Glutamatergic neuron (in vitro differentiated cells): ENCODE results near the gene USO1. TPM values are rescaled to one million over a fixed set of nuclear protein-coding genes. Genes with fewer than 3 reads are reported as not detected.
"Not testable (repeated sequence)": the region's sequence is repeated elsewhere in the genome, so short reads cannot be mapped to it uniquely, and the experiment has no call there.

Experiments used
- DNase-seq: peaks from one replicate; pipeline ENCODE4 v3.0.0; 2022
- H3K27ac Mint-ChIP-seq: one replicate; pipeline ENCODE4 v1.8.0; 2020; ENCODE audit warnings: mild to moderate bottlenecking, mixed read lengths, inconsistent platforms; ENCODE audit not compliant: unreplicated experiment
- H3K27me3 Mint-ChIP-seq: one replicate; pipeline ENCODE4 v1.8.0; 2020; ENCODE audit warnings: mild to moderate bottlenecking, moderate library complexity, mixed read lengths, inconsistent platforms; ENCODE audit not compliant: unreplicated experiment
- H3K36me3 Mint-ChIP-seq: one replicate; pipeline ENCODE4 v1.8.0; 2020; ENCODE audit warnings: mild to moderate bottlenecking, mixed read lengths, inconsistent platforms; ENCODE audit not compliant: unreplicated experiment
- H3K4me1 Mint-ChIP-seq: one replicate; pipeline ENCODE4 v1.8.0; 2020; ENCODE audit warnings: mild to moderate bottlenecking, low read depth, mixed read lengths, inconsistent platforms; ENCODE audit not compliant: unreplicated experiment
- H3K4me3 Mint-ChIP-seq: one replicate; pipeline ENCODE4 v1.8.0; 2020; ENCODE audit warnings: mild to moderate bottlenecking, mixed read lengths, inconsistent platforms; ENCODE audit not compliant: unreplicated experiment
- H3K9me3 Mint-ChIP-seq: one replicate; pipeline ENCODE4 v1.8.0; 2020; ENCODE audit warnings: mild to moderate bottlenecking, moderate library complexity, mixed read lengths, inconsistent platforms; ENCODE audit not compliant: unreplicated experiment
- total RNA-seq: library from RNA; stranded (reverse); fragmentation: NEBNext Ultra II Directional; extraction: Animal tissue kit (Norgen Biotek cat#: 25700); gene quantifications from one replicate; pipeline ENCODE4 v1.2.1, GENCODE V29; 2021; ENCODE audit not compliant: unreplicated experiment
- TF ChIP-seq, protein P1 (sequence below): fragments of 200-600 bp; sonication (generic); IDR thresholded peaks from one replicate; pipeline ENCODE4 v1.5.0; 2021; ENCODE audit not compliant: partially characterized antibody, unreplicated experiment

Gene USO1
- total RNA-seq, 1 donor from 2014 or later = 32.5 TPM

DNA sequence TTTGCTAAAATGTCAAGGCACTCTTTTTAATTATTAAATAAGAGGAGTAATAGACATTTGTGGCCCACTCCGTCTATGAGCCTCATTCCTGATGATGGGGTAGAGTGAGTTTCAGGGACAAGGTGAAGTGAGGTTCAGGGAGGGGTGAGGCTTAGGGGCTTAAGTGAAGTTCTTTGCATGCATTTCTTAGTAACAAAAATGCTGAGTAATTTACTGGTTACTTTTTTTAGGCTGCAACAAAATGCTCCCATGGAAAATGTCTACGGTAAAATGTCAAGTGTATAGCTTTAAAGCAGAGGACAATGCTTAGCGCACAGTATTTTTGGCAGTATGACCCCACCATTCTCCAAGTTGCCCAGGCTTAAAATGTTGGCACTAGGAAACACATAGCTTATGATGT is 2.0 kb upstream of the USO1 start:
- peaks cover 6% of the 10 kb centered on the region for H3K27me3 Mint-ChIP-seq
- no peak for DNase-seq
- H3K4me3 Mint-ChIP-seq = no peak overlapping the region
- peaks cover 12% of the 10 kb centered on the region for H3K4me1 Mint-ChIP-seq
- no peaks in the 10 kb centered on the region for H3K36me3 Mint-ChIP-seq
- H3K27ac Mint-ChIP-seq = no peak overlapping the region
- peaks cover 7% of the 10 kb centered on the region for H3K9me3 Mint-ChIP-seq
- TF ChIP-seq, protein P1, sequence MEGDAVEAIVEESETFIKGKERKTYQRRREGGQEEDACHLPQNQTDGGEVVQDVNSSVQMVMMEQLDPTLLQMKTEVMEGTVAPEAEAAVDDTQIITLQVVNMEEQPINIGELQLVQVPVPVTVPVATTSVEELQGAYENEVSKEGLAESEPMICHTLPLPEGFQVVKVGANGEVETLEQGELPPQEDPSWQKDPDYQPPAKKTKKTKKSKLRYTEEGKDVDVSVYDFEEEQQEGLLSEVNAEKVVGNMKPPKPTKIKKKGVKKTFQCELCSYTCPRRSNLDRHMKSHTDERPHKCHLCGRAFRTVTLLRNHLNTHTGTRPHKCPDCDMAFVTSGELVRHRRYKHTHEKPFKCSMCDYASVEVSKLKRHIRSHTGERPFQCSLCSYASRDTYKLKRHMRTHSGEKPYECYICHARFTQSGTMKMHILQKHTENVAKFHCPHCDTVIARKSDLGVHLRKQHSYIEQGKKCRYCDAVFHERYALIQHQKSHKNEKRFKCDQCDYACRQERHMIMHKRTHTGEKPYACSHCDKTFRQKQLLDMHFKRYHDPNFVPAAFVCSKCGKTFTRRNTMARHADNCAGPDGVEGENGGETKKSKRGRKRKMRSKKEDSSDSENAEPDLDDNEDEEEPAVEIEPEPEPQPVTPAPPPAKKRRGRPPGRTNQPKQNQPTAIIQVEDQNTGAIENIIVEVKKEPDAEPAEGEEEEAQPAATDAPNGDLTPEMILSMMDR = no peak

- Mint-ChIP-seq H3K4me3 (peak overlapping the region; percentile 88), H3K36me3 (no peaks in the 10 kb centered on the region), H3K4me1 (peaks cover 14% of the 10 kb centered on the region), H3K27ac (peak overlapping the region; percentile 98), H3K27me3 (peaks cover 6% of the 10 kb centered on the region), H3K9me3 (peaks cover 7% of the 10 kb centered on the region)
- no peak for DNase-seq
- TF ChIP-seq, protein P1 = no peak
Observed at GRCh38 chr4:75723163-75724065, 963 bp upstream of the USO1 start.

DNA sequence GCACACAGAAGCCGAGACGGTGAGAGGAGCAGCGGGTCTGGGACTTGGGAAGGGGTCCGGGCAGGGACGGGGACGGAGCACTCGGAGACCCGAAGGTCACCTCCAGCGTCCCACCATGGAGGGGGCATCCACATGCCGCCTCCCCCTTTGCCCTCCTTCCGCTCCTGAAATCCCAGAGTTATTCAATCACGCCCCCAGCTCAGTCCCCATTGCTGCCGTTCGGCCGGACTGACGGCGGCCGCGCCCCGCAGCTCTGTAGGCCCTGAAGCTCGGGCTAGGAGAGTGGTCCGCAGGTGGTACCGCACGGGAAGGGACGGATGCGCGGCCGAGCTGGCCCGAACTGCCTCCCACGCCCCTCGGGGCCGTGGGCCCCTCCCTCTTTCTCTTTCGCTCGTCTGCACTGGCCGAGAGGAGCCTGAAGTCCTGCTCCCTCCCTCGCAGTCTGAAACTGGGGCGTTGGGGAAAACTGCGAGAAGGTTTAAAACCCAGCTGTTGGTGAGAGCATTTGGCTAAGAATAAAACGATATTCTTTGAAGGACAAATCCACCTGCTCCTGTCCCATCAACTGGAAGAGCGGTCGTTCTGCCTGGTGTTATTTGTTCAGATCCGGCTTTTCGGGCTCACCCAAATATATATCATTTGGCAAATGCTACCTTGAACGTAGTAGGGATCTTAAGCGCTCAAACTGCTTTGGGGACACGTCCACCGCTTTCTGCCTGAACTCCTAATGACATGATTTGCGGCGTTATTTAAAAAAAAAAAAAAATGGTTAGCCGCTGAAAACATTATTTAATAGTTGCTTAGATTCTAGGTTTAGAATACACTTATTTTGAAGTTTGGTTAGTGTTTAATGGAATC is 719 bp downstream of the USO1 start:
- H3K4me1 Mint-ChIP-seq = peaks cover 14% of the 10 kb centered on the region
- TF ChIP-seq, protein P1 = no peak
- H3K27me3 Mint-ChIP-seq = peaks cover 6% of the 10 kb centered on the region
- DNase-seq = peak; percentile 87
- H3K36me3 Mint-ChIP-seq = no peaks in the 10 kb centered on the region
- peaks cover 7% of the 10 kb centered on the region for H3K9me3 Mint-ChIP-seq
- peak overlapping the region; percentile 88 for H3K4me3 Mint-ChIP-seq
- H3K27ac Mint-ChIP-seq = peak overlapping the region; percentile 98

GRCh38 chr4:75725942-75726538 is 1.7 kb downstream of the USO1 start:
- Mint-ChIP-seq H3K4me3 (peak overlapping the region; percentile 88), H3K27ac (peak overlapping the region; percentile 98), H3K4me1 (peaks cover 14% of the 10 kb centered on the region)
- H3K9me3 Mint-ChIP-seq, H3K27me3 Mint-ChIP-seq, H3K36me3 Mint-ChIP-seq, DNase-seq: not testable (repeated sequence)

GRCh38 chr4:75726577-75726976 is 2.2 kb downstream of the USO1 start:
- Mint-ChIP-seq H3K4me1 (peaks cover 14% of the 10 kb centered on the region), H3K36me3 (no peaks in the 10 kb centered on the region), H3K4me3 (peak overlapping the region; percentile 88), H3K9me3 (peaks cover 7% of the 10 kb centered on the region), H3K27ac (peak overlapping the region; percentile 31), H3K27me3 (peaks cover 6% of the 10 kb centered on the region)
- TF ChIP-seq, protein P1 = no peak
- no peak for DNase-seq
